ENCODE measurements around the gene ZNF225. TPM values are rescaled to one million over a fixed set of nuclear protein-coding genes. Genes with fewer than 3 reads are reported as not detected.
A peak's percentile ranks its signal among the peaks of the same experiment; 100 is the strongest.

Gene ZNF225
- total and polyA plus RNA-seq, 2 of the 4 experiments (the other 2 are of a cell fraction): 1.5 to 5.7 TPM

DNA sequence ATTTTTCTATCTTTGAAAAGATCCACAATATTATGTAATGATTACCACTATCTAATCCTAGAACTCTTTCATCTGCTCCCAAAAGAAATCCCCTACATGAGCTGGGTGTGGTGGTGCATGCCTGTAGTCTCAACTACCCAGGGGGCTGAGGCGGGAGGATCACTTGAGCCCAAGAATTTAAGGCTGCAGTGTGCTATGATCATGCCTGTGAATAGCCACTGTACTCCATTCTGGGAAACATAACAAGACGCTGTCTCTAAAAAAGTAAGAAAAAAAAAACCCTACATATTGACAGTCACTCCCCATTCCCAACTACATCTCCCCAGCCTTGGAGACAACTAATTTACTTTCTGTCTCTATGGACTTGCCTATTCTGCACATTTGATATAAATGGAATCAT, 50.6 kb downstream of the ZNF225 start:
- Histone ChIP-seq H3K4ac (ENCODE audit: low read depth, low read length) (no peak overlapping the region), H3K27ac (ENCODE audit: insufficient read depth, low read length) (no peak overlapping the region), H3K9ac (ENCODE audit: low read depth, low read length) (no peak overlapping the region), H2BK5ac (ENCODE audit: low read depth, low read length, poor library complexity, severe bottlenecking) (no peak overlapping the region), H2BK120ac (ENCODE audit: low read depth, low read length) (no peak overlapping the region), H2BK15ac (ENCODE audit: low read depth, low read length) (no peak overlapping the region), H3K14ac (replicated peaks; ENCODE audit: low read depth, low read length) (no peak overlapping the region), H2AK9ac (replicated peaks; ENCODE audit: low read depth, low read length, poor library complexity) (no peak overlapping the region), H4K20me1 (ENCODE audit: insufficient read depth, low read length) (no peaks in the 10 kb centered on the region), H3K4me2 (ENCODE audit: low read depth, low read length) (no peak overlapping the region), H3K9me3 (ENCODE audit: control insufficient read depth, insufficient read depth, low read length) (peaks cover 3% of the 10 kb centered on the region), H3K18ac (ENCODE audit: low read depth, low read length) (no peak overlapping the region), H3K56ac (ENCODE audit: extremely low read depth, insufficient read depth, low read length) (no peak overlapping the region), H4K5ac (ENCODE audit: low read depth, low read length) (no peak overlapping the region), H3K27me3 (ENCODE audit: control insufficient read depth, insufficient read depth, low read length) (no peaks in the 10 kb centered on the region), H2AK5ac (ENCODE audit: low read depth, low read length) (no peak overlapping the region), H4K91ac (ENCODE audit: insufficient read depth, low read depth, low read length) (no peak overlapping the region), H4K8ac (ENCODE audit: low read depth in 2 of 2, low read length in 2 of 2) (peak overlapping the region in 1 of 2 experiments; percentile 54; a peak in 2 of 4 replicates), H2AFZ (replicated peaks; ENCODE audit: low read length, poor library complexity) (no peak overlapping the region), H3K79me1 (ENCODE audit: low read depth in 1 of 2, low read length in 2 of 2) (peaks cover 15 to 25% of the 10 kb centered on the region in 2 experiments), H3K4me3 (ENCODE audit: insufficient read depth, low read depth, low read length) (no peak overlapping the region), H2BK20ac (ENCODE audit: low read depth, low read length) (no peak overlapping the region), H3K4me1 (ENCODE audit: control insufficient read depth, insufficient read depth, low read length) (no peaks in the 10 kb centered on the region), H3K9me1 (ENCODE audit: insufficient read depth, low read length) (no peaks in the 10 kb centered on the region), H3K23ac (ENCODE audit: low read depth, low read length) (no peak overlapping the region), H3K36me3 (ENCODE audit: control insufficient read depth, insufficient read depth, low read length) (peaks cover 11% of the 10 kb centered on the region)
- no TSS peak for BruUV-seq (replicated peaks)
- CTCF ChIA-PET: no interaction called here
- WGBS, 2 experiments (ENCODE audit: extremely low coverage in 2 of 2, insufficient read length in 1 of 2): no CpG with 5 or more reads among the region's 2 CpGs
- DNase-seq: no peak
- dilution Hi-C loops (cut with HindIII; ENCODE audit: low sequenced_read_pairs, unreplicated experiment) (no loop called here), intact Hi-C loops (cut with micrococcal nuclease) (loop anchor here (2.0 to 10.0 kb wide), 2 partner anchors 51 to 141 kb away; partner anchors contain the start of genes ZNF225 and ZNF235), in situ Hi-C loops (cut with MboI; ENCODE audit: low sequenced_read_pairs) (no loop called here)
- no peak for ATAC-seq (ENCODE audit: low read depth)
- TF ChIP-seq MXI1 (IDR thresholded peaks at IDR 0.05; ENCODE audit: borderline replicate concordance, low read depth, low read length) (no peak), POLR2A (IDR thresholded peaks at IDR 0.05; ENCODE audit: low read depth, low read length) (no peak), NFE2L2 (IDR thresholded peaks at IDR 0.05; ENCODE audit: low read depth, low read length) (no peak), RFX5 (IDR thresholded peaks at IDR 0.05; ENCODE audit: low read depth, low read length) (no peak), FOS (IDR thresholded peaks at IDR 0.05; ENCODE audit: low read depth, low read length) (no peak), SMC3 (IDR thresholded peaks at IDR 0.05; ENCODE audit: low read depth, low read length) (no peak), CHD1 (IDR thresholded peaks at IDR 0.05; ENCODE audit: low read depth, low read length) (no peak)
- TF ChIP-seq, protein P1, sequence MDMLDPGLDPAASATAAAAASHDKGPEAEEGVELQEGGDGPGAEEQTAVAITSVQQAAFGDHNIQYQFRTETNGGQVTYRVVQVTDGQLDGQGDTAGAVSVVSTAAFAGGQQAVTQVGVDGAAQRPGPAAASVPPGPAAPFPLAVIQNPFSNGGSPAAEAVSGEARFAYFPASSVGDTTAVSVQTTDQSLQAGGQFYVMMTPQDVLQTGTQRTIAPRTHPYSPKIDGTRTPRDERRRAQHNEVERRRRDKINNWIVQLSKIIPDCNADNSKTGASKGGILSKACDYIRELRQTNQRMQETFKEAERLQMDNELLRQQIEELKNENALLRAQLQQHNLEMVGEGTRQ (IDR thresholded peaks at IDR 0.05; ENCODE audit: low read depth, low read length): no peak
- TF ChIP-seq, protein P2, sequence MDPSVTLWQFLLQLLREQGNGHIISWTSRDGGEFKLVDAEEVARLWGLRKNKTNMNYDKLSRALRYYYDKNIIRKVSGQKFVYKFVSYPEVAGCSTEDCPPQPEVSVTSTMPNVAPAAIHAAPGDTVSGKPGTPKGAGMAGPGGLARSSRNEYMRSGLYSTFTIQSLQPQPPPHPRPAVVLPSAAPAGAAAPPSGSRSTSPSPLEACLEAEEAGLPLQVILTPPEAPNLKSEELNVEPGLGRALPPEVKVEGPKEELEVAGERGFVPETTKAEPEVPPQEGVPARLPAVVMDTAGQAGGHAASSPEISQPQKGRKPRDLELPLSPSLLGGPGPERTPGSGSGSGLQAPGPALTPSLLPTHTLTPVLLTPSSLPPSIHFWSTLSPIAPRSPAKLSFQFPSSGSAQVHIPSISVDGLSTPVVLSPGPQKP (IDR thresholded peaks at IDR 0.05; ENCODE audit: borderline replicate concordance, low read depth, low read length): no peak
- POLR2A ChIA-PET (ENCODE audit: unreplicated experiment): no interaction called here
